ENCODE results near the gene SLC2A1.

The SLC2A1 gene

GRCh38 chr1:42956739-42957138 is 1.9 kb downstream of the SLC2A1 start:
- H3K4me1 Mint-ChIP-seq, result peaks cover 69% of the 10 kb centered on the region
- DNase-seq (ENCODE audit: low spot score in 2 of 2), result no peak
- H3K27ac Mint-ChIP-seq, result peak overlapping the region; percentile 98
- no peak for ATAC-seq
- H3K36me3 Mint-ChIP-seq, result peaks cover 74% of the 10 kb centered on the region
- H3K9me3 Mint-ChIP-seq, result no peaks in the 10 kb centered on the region
- H3K4me3 Mint-ChIP-seq, result peak overlapping the region; percentile 93

DNA sequence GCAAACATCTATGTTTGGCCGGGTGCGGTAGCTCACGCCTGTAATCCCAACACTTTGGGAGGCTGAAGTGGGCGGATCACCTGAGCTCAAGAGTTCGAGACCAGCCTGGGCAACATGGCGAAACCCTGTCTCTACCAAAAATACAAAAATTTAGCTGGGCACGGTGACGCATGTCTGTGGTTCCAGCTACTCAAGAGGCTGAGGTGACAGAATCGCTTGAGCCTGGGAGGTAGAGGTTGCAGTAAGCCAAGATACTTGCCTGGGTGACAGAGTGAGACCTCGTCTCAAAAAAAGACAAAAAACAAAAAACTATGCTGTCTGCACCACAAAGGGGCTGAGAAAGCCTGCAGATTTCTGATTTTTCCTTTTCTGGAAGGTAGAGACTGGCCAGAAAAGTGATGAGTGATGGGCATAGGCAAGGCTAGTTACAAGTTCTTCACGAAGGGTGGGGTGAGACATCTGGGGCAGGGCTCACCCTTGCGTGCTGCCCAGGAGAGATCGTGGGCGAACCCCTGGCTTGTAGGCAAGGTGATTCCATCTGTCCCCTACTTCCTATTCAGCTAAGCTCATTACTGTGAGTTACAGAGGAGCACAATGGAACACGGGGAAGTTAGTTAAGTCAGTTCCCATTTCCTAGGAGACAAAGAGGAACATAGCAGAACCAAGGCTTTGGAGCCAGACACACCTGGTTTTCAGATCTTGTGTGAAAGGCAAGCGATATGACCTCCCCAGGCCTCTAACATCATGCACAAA is 3.2 kb downstream of the SLC2A1 start:
- H3K27ac Mint-ChIP-seq, result peak overlapping the region; percentile 98
- peaks cover 87% of the 10 kb centered on the region for H3K36me3 Mint-ChIP-seq
- no peaks in the 10 kb centered on the region for H3K9me3 Mint-ChIP-seq
- peak overlapping the region; percentile 93 for H3K4me3 Mint-ChIP-seq
- DNase-seq (ENCODE audit: low spot score in 2 of 2) (no peak), ATAC-seq (no peak)
- peaks cover 71% of the 10 kb centered on the region for H3K4me1 Mint-ChIP-seq

- peak overlapping the region; percentile 93 for H3K4me3 Mint-ChIP-seq
- DNase-seq (ENCODE audit: low spot score in 2 of 2) (no peak), ATAC-seq (no peak)
- H3K9me3 Mint-ChIP-seq, result no peaks in the 10 kb centered on the region
- H3K27ac Mint-ChIP-seq, result peak overlapping the region; percentile 98
- peaks cover 99% of the 10 kb centered on the region for H3K36me3 Mint-ChIP-seq
- H3K4me1 Mint-ChIP-seq, result peaks cover 74% of the 10 kb centered on the region
Observed at GRCh38 chr1:42953182-42954180, 5.2 kb downstream of the SLC2A1 start.

DNA sequence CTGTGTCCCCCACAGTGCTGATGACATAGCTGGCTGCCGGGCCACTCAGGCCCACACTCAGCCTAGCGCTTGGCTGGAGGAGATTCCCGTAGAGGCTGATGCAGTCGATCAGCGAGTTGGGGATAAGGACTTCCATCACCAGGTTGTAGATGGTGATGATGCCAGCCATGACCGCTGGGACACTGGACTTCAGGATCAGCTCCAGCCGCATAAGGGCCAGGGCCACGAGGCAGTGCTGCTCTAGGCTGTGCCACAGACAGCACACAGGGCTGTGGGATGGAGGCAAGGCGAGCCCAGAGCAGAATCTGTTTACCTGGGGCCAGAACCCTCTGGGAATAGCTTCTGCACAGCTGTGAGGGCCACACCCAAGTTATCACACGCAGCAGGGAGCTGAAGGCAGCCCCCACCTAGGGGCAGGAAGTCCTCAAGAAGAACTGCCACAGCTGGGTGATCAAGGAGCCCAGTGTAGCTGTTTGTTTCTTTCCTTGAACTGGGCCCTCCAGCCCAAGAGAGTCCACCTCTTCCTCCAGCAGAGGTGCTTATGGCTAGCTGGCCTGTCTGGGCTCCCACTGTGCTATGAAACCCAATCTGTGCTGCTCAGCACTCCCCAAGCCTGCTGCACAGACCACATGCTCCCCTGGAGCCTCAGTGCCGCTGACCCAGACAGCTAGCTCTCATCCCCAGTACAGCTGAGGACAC is 6.2 kb downstream of the SLC2A1 start:
- H3K36me3 Mint-ChIP-seq, result peaks cover 100% of the 10 kb centered on the region
- peak overlapping the region; percentile 93 for H3K4me3 Mint-ChIP-seq

GRCh38 chr1:42951588-42951987 is 7.1 kb downstream of the SLC2A1 start:
- peaks cover 100% of the 10 kb centered on the region for H3K36me3 Mint-ChIP-seq
- ATAC-seq (peak; percentile 22), DNase-seq (ENCODE audit: low spot score in 2 of 2) (no peak)
- peaks cover 93% of the 10 kb centered on the region for H3K4me1 Mint-ChIP-seq
- peak overlapping the region; percentile 93 for H3K4me3 Mint-ChIP-seq
- peak overlapping the region; percentile 98 for H3K27ac Mint-ChIP-seq
- H3K9me3 Mint-ChIP-seq, result no peaks in the 10 kb centered on the region

More for the DNA sequence above, 6.2 kb downstream of the SLC2A1 start:
- no peak for DNase-seq (ENCODE audit: low spot score in 2 of 2)
- no peaks in the 10 kb centered on the region for H3K9me3 Mint-ChIP-seq
- H3K4me1 Mint-ChIP-seq, result peaks cover 84% of the 10 kb centered on the region
- ATAC-seq, result peak; percentile 25
- H3K27ac Mint-ChIP-seq, result peak overlapping the region; percentile 98

DNA sequence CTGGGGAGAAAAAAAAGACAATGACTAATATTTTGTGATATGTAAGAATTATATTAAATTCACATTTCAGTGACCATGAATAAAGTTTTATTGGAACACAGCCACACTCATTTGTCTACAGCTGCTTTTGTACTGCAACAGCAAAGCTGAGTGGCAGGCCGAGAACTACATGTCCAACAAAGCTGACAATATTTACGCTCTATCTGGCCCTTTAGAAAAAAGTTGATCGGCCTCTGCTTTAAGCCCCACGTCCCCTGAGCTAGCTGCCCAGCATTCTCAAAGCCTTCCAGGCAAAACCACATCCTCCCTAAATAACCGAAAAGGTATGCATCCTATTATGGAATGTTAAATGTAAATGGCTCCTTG is 8.6 kb downstream of the SLC2A1 start:
- no peak for ATAC-seq
- Mint-ChIP-seq H3K4me3 (peak overlapping the region; percentile 93), H3K36me3 (peaks cover 100% of the 10 kb centered on the region), H3K4me1 (peaks cover 98% of the 10 kb centered on the region), H3K27ac (peak overlapping the region; percentile 98), H3K9me3 (no peaks in the 10 kb centered on the region)
- DNase-seq (ENCODE audit: low spot score in 2 of 2), result no peak

DNA sequence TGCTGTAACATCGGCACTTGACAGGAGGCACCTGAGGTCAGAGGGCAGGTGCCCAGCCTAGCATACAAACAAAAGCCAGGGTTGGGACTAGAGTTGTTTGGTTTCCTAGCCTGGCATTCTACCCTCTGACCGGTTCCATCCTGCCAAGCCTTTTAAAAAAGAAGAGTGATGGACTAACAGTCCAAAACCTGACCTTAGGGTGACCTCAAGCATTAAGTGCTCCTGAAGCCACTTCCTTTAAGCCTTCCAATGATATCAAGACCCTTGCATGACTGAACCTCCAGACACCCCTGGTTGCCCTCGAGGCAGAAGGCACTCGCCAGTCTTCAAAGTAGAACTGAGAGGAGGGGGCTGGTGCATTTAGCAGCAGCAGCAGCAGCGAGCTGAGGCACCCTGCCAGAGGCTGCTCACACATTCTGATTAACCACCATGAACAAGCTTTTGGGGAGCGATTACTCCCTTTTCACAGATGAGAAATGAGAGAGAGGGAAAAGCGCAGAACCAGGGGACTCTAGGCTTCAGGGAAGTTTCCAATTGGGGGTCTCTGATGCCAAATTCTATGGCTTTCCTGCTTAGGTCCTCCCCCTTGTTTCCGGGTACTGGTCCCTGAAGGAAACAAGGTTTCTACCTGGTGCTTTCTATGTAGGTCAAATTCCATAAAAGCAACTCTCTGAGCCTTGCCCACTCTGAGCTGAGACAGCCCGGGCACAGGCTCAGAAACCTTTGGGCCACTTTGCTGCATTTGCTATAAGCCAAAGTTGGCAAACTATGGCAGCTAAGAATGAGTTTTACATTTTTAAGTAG is 9.2 kb downstream of the SLC2A1 start:
- H3K4me3 Mint-ChIP-seq, result peak overlapping the region; percentile 93
- no peaks in the 10 kb centered on the region for H3K9me3 Mint-ChIP-seq
- ATAC-seq (no peak), DNase-seq (ENCODE audit: low spot score in 2 of 2) (no peak)
- H3K4me1 Mint-ChIP-seq, result peaks cover 98% of the 10 kb centered on the region
- H3K27ac Mint-ChIP-seq, result peak overlapping the region; percentile 98
- H3K36me3 Mint-ChIP-seq, result peaks cover 100% of the 10 kb centered on the region

DNA sequence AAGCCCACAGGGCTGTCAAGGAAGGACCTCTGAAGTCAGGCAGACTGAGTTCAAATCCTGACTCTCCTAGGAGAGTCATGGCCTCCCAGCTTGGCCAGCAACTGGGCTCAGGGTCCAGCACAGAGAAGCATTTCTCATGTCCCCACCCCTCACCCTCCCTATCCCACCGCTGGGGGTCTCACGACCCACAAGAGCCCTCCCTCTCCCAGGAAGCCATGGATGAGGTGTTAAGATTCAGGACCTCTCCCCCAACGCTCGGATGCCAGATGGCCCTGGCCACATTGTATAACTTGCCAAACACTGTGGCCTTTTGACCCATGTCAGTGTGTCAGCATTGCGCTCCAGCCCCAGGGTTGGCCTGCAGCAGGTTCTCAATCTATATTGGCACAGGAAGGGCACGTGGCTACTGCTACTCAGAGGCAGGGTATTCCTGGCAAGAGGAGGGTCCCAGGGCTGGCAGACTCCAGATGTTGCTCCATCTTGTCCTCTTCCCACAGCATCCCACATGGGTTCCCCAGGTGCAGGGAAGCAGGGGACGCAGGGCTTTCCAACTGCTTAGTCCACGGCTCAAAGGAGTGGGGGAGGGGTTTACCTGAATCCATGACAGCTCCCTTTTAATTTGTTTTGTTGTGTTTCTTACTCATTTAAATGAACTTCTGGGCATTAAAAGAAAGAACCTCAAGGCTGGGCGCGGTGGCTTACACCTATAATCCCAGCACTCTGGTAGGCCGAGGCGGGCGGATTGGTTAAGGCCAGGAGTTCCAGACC is 10.5 kb downstream of the SLC2A1 start:
- DNase-seq (ENCODE audit: low spot score in 2 of 2), result no peak
- Mint-ChIP-seq H3K4me3 (peak overlapping the region; percentile 93), H3K9me3 (no peaks in the 10 kb centered on the region), H3K27ac (peak overlapping the region; percentile 98), H3K4me1 (peaks cover 98% of the 10 kb centered on the region), H3K36me3 (peaks cover 100% of the 10 kb centered on the region)
- no peak for ATAC-seq

DNA sequence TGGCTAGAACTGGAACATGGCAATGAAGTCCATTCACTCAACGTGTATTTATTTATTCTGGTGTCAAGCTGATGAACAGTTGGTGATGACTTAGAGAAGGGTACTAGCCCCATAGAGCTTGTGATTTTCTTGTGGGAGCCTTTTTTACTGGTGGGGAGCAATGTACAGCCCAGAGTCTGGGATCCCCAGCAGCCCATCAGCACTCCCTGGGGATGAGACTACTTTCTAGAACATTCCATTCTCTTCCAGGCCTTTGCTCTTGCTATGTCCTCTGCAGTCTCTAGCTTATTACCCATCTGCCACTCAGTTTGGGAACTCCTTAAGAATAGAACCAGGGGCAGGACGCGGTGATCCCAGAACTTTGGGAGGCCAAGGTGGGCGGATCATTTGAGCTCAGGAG is 11.6 kb downstream of the SLC2A1 start:
- ATAC-seq, result no peak
- DNase-seq (ENCODE audit: low spot score in 2 of 2), result no peak
- H3K27ac Mint-ChIP-seq, result peak overlapping the region; percentile 98
- H3K9me3 Mint-ChIP-seq, result no peaks in the 10 kb centered on the region
- peaks cover 100% of the 10 kb centered on the region for H3K36me3 Mint-ChIP-seq
- peak overlapping the region; percentile 93 for H3K4me3 Mint-ChIP-seq
- peaks cover 98% of the 10 kb centered on the region for H3K4me1 Mint-ChIP-seq

DNA sequence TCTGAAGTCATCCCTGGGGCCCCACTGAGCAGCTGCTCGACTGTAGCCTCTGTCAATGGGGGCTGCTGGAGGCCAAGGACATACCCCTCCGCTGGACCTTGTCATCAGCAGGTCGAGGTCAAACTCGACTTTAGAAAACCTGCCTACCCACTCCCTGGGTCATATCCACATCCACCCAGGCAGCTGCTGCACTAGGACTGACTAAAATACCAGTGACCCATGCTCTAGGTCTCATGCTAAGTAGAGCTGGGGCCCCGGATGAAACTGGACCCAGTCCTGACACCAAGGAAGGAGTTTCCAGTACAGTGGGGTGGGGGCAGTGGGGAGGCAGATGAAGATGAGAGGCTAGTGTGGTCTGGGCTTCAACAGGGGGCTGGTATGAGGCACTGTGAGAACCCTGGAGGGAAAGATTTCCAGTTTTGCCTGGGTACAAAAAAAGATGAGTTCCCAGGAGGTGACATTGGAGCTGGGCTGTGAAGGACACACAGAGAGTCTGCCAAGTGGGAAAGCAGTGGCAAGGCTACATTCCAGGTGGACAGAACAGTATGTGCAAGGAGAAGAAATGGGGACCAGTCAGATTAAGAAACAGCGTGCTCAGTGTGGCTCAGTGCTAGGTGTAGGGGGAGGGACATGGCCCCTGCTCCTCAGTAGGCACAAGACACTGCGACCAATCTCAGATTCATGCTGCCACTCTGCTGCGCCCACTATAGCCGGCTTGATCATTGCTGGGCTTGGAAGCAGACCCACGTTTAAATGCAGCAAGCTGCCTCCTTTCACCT is 12.4 kb downstream of the SLC2A1 start:
- peaks cover 100% of the 10 kb centered on the region for H3K36me3 Mint-ChIP-seq

DNA sequence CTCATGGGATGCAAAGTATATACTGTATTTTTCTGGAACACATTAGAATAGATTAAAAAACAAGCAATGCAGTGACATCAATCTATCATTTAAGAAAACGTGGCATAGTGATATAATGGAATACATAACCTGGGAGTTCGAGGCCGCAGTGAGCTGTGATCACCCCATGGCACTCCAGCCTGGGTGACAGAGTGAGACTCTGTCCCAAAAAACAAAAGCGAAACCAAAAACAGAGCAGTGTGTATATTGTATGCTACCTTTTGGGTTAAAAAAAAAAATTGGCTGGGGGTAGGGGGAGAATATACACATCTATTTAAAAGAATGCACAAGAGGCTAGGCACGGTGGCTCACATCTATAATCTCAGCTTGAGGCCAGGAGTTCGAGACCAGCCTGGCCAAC is 13.5 kb downstream of the SLC2A1 start:
- DNase-seq (ENCODE audit: low spot score in 2 of 2) (no peak), ATAC-seq (peak; percentile 17)
- Mint-ChIP-seq H3K27ac (peak overlapping the region; percentile 98), H3K4me3 (peak overlapping the region; percentile 93), H3K9me3 (no peaks in the 10 kb centered on the region), H3K4me1 (peaks cover 98% of the 10 kb centered on the region), H3K36me3 (peaks cover 100% of the 10 kb centered on the region)

More for the DNA sequence above, 12.4 kb downstream of the SLC2A1 start:
- no peak for DNase-seq (ENCODE audit: low spot score in 2 of 2)
- Mint-ChIP-seq H3K27ac (peak overlapping the region; percentile 98), H3K4me3 (peak overlapping the region; percentile 93), H3K4me1 (peaks cover 98% of the 10 kb centered on the region), H3K9me3 (no peaks in the 10 kb centered on the region)
- ATAC-seq, result no peak

- no peak for DNase-seq (ENCODE audit: low spot score in 2 of 2)
- Mint-ChIP-seq H3K36me3 (peaks cover 100% of the 10 kb centered on the region), H3K9me3 (no peaks in the 10 kb centered on the region), H3K27ac (peak overlapping the region; percentile 98), H3K4me1 (peaks cover 96% of the 10 kb centered on the region), H3K4me3 (peak overlapping the region; percentile 93)
- ATAC-seq, result no peak
Observed at GRCh38 chr1:42944246-42944928, 14.3 kb downstream of the SLC2A1 start.

- DNase-seq (ENCODE audit: low spot score in 2 of 2) (no peak), ATAC-seq (no peak)
- Mint-ChIP-seq H3K4me3 (peak overlapping the region; percentile 93), H3K27ac (peak overlapping the region; percentile 96), H3K4me1 (peaks cover 97% of the 10 kb centered on the region), H3K36me3 (peaks cover 100% of the 10 kb centered on the region), H3K9me3 (no peaks in the 10 kb centered on the region)
Observed at GRCh38 chr1:42943728-42944127, 14.9 kb downstream of the SLC2A1 start.

Data from stimulated activated effector memory CD8-positive, alpha-beta T cell treated with anti-CD3 and anti-CD28 coated beads, Interleukin-12 subunit alpha, Interleukin-12 subunit beta, amount 100 ng/mL, for 72 hours (primary cell).